GM21825 (cell line): ENCODE data around the gene GPX4.

ENCODE experiments used
- ATAC-seq: cut with Tn5 transposase; IDR thresholded peaks from one replicate; pipeline ENCODE4 v1.9.1; 2021; ENCODE audit warnings: mild to moderate bottlenecking, moderate library complexity; ENCODE audit not compliant: unreplicated experiment

The GPX4 gene

GRCh38 chr19:1084024-1084868 is 19.5 kb upstream of the GPX4 start:
- no peak for ATAC-seq

- ATAC-seq: no peak
Observed at GRCh38 chr19:1085053-1085658, 18.6 kb upstream of the GPX4 start.

GRCh38 chr19:1085676-1086442 is 17.9 kb upstream of the GPX4 start:
- ATAC-seq: no peak

GRCh38 chr19:1086613-1087012 is 17.2 kb upstream of the GPX4 start:
- ATAC-seq: no peak

- no peak for ATAC-seq
Observed at GRCh38 chr19:1087813-1088415, 15.9 kb upstream of the GPX4 start.

GRCh38 chr19:1088416-1089010 is 15.3 kb upstream of the GPX4 start:
- ATAC-seq: no peak

GRCh38 chr19:1089126-1089771 is 14.5 kb upstream of the GPX4 start:
- no peak for ATAC-seq

GRCh38 chr19:1089891-1090290 is 13.9 kb upstream of the GPX4 start:
- no peak for ATAC-seq

GRCh38 chr19:1090731-1091543 is 12.9 kb upstream of the GPX4 start:
- no peak for ATAC-seq

GRCh38 chr19:1091544-1092175 is 12.1 kb upstream of the GPX4 start:
- ATAC-seq: no peak

- no peak for ATAC-seq
Observed at GRCh38 chr19:1093330-1093729, 10.5 kb upstream of the GPX4 start.

GRCh38 chr19:1093811-1094553 is 9.8 kb upstream of the GPX4 start:
- ATAC-seq: no peak

GRCh38 chr19:1094655-1094977 is 9.2 kb upstream of the GPX4 start:
- no peak for ATAC-seq

- peak; percentile 76 for ATAC-seq
Observed at GRCh38 chr19:1094978-1095701, 8.7 kb upstream of the GPX4 start, which contains the start of gene POLR2E. POLR2E (minus strand) TSS chr19:1095375; CDS start chr19:1095315, 60 bp downstream.

GRCh38 chr19:1097810-1098176 is 6.0 kb upstream of the GPX4 start:
- no peak for ATAC-seq

- no peak for ATAC-seq
Observed at GRCh38 chr19:1098177-1099051, 5.4 kb upstream of the GPX4 start.

GRCh38 chr19:1101337-1101698 is 2.5 kb upstream of the GPX4 start:
- no peak for ATAC-seq
